PC-9 (cell line): ENCODE measurements around the gene RALBP1. TPM values are rescaled to one million over a fixed set of nuclear protein-coding genes. Genes with fewer than 3 reads are reported as not detected.

Experiments
- BruUV-seq: library from RNA; stranded (reverse); fragments of 400-500 nt; replicated peaks from 2 replicates; lab custom pipeline; 2021; lab: Mats Ljungman, UMichigan
- CTCF ChIA-PET: fragments of 300-600 bp; sonication (Branson Sonifier 250); formaldehyde crosslinking; loops from one replicate; lab custom pipeline; 2022; ENCODE audit warnings: antibody characterized with exemption; lab: Charles Lee
- POLR2A ChIA-PET: fragments of 300-600 bp; sonication (Branson Sonifier 250); formaldehyde crosslinking; loops from one replicate; lab custom pipeline; 2022; ENCODE audit warnings: antibody characterized with exemption; ENCODE audit not compliant: unreplicated experiment; lab: Charles Lee
- DNase-seq, 2 experiments: peaks; one replicate each; pipeline versions ENCODE4 v3.0.0 to v3.0.0-alpha.2; 2015 to 2022; ENCODE audit warnings: mixed read lengths in 1 of 2
- H2AFZ ChIP-seq: fragments of 200-600 bp; sonication (generic); 2 replicates; pipeline ENCODE4 v1.8.1; 2017; ENCODE audit warnings: antibody characterized with exemption
- H3F3A ChIP-seq: fragments of 200-600 bp; sonication (generic); 2 replicates; pipeline ENCODE4 v1.8.1; 2017; ENCODE audit warnings: antibody characterized with exemption, mild to moderate bottlenecking, low read depth; ENCODE audit not compliant: insufficient read depth
- H3K27ac ChIP-seq: fragments of 200-600 bp; sonication (generic); 2 replicates; pipeline ENCODE4 v1.6.1; 2016; ENCODE audit warnings: mixed run types
- H3K27me3 ChIP-seq: fragments of 200-600 bp; sonication (generic); 2 replicates; pipeline ENCODE4 v1.6.1; 2016; ENCODE audit warnings: low read depth, mixed run types; ENCODE audit not compliant: insufficient read depth
- H3K36me3 ChIP-seq: fragments of 200-600 bp; sonication (generic); 2 replicates; pipeline ENCODE4 v1.6.1; 2016; ENCODE audit warnings: low read depth, mixed run types
- H3K4me1 ChIP-seq: fragments of 200-600 bp; sonication (generic); replicated peaks from 2 replicates; pipeline ENCODE4 v1.6.1; 2016; ENCODE audit warnings: mixed run types; ENCODE audit not compliant: insufficient read depth
- H3K4me2 ChIP-seq: fragments of 200-600 bp; sonication (generic); 2 replicates; pipeline ENCODE4 v1.6.1; 2017; ENCODE audit warnings: mixed run types
- H3K4me3 ChIP-seq: fragments of 200-600 bp; sonication (generic); 2 replicates; pipeline ENCODE4 v1.6.1; 2016; ENCODE audit warnings: mixed run types
- H3K79me2 ChIP-seq: fragments of 200-600 bp; sonication (generic); 2 replicates; pipeline ENCODE4 v1.6.1; 2017; ENCODE audit warnings: low read depth, mixed run types
- H3K9me2 ChIP-seq: fragments of 200-600 bp; sonication (generic); 2 replicates; pipeline ENCODE4 v1.8.1; 2017; ENCODE audit warnings: mild to moderate bottlenecking; ENCODE audit not compliant: insufficient read depth
- H3K9me3 ChIP-seq: fragments of 200-600 bp; sonication (generic); 2 replicates; pipeline ENCODE4 v1.8.1; 2016; ENCODE audit warnings: low read depth; ENCODE audit not compliant: insufficient read depth
- H4K20me1 ChIP-seq: fragments of 200-600 bp; sonication (generic); 2 replicates; pipeline ENCODE4 v1.8.1; 2017; ENCODE audit not compliant: insufficient read depth
- EZH2 ChIP-seq: fragments of 200-600 bp; sonication (generic); IDR thresholded peaks from 2 replicates; pipeline ENCODE4 v1.8.0; 2017; ENCODE audit warnings: antibody characterized with exemption, low read depth
- intact Hi-C: fragments of 100-400 bp; cut with micrococcal nuclease; formaldehyde crosslinking; loops from one replicate; pipeline ENCODE4 v1.10.0; 2022; ENCODE audit not compliant: unreplicated experiment
- total RNA-seq: library from RNA; stranded (reverse); gene quantifications from 2 replicates; pipeline ENCODE4 v1.2.3, GENCODE V29; 2021
- TF ChIP-seq, protein P1 (sequence below): fragments of 200-600 bp; sonication (generic); conservative IDR thresholded peaks from 2 replicates; pipeline ENCODE4 v1.6.1; 2017; ENCODE audit warnings: mixed run types, antibody characterized with exemption, mild to moderate bottlenecking, moderate library complexity

The RALBP1 gene
- total RNA-seq, 1 experiment from 2014 or later, result 95.0 TPM

DNA sequence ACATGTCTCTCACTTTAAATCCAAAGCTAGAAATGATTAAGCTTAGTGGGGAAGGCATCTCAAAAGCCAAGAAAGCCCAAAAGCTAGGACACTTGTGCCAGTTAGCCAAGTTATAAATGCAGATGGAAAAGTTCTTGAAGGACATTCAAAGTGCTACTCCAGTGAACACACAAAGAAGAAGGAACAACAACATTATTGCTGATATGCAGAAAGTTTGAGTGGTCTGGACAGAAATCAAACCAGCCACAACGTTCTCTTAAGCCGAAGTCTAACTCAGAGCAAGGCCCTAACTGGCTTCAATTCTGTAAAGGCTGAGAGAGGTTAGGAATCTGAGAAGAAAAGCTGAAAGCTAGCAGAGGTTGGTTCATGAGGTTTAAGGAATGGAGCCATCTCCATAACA is 90.1 kb downstream of the RALBP1 start:
- ChIA-PET CTCF (no interaction called here), POLR2A (interaction anchor here (0.6 kb wide), 1 partner anchor 264 kb away, joined by 11 read pairs; no protein-coding TSS in a partner anchor)
- BruUV-seq, result no TSS peak
- Histone ChIP-seq H3K9me3 (no peaks in the 10 kb centered on the region), H2AFZ (no peak overlapping the region), H3K4me2 (no peak overlapping the region), H3K79me2 (peaks cover 11% of the 10 kb centered on the region; the same call in 1 of the 2 replicates), H3K27me3 (no peaks in the 10 kb centered on the region), H3K27ac (no peak overlapping the region), H3K4me1 (no peaks in the 10 kb centered on the region), H3F3A (peaks cover 56% of the 10 kb centered on the region), H3K4me3 (no peak overlapping the region), H4K20me1 (peaks cover 9% of the 10 kb centered on the region; the same call in 1 of the 2 replicates), H3K36me3 (peaks cover 58% of the 10 kb centered on the region), H3K9me2 (no peaks in the 10 kb centered on the region)
- DNase-seq, result no peak
- intact Hi-C loops, result no loop called here
- TF ChIP-seq EZH2, result no peak
- TF ChIP-seq, protein P1, sequence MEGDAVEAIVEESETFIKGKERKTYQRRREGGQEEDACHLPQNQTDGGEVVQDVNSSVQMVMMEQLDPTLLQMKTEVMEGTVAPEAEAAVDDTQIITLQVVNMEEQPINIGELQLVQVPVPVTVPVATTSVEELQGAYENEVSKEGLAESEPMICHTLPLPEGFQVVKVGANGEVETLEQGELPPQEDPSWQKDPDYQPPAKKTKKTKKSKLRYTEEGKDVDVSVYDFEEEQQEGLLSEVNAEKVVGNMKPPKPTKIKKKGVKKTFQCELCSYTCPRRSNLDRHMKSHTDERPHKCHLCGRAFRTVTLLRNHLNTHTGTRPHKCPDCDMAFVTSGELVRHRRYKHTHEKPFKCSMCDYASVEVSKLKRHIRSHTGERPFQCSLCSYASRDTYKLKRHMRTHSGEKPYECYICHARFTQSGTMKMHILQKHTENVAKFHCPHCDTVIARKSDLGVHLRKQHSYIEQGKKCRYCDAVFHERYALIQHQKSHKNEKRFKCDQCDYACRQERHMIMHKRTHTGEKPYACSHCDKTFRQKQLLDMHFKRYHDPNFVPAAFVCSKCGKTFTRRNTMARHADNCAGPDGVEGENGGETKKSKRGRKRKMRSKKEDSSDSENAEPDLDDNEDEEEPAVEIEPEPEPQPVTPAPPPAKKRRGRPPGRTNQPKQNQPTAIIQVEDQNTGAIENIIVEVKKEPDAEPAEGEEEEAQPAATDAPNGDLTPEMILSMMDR, result no peak

DNA sequence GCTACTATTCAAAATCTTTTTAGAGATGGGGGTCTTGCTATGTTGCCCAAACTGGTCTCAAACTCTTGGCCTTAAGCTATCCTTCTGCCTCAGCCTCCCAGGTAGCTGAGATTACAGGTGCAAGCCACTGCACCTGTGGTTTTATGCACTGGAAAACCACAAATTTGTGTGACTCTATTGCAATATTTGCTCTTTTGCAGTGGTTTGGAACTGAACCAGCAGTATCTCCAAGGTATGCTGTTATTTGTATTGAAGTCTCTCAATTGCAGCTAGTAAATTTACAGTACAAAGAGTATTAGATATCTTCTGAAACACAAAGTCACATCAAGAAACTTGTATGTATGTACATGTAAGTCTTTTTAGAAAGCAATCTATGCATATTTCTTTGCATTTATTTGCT is 92.9 kb downstream of the RALBP1 start:
- ChIA-PET CTCF (no interaction called here), POLR2A (no interaction called here)
- intact Hi-C loops, result no loop called here
- Histone ChIP-seq H2AFZ (no peak overlapping the region), H3K4me2 (no peak overlapping the region), H3K9me2 (no peaks in the 10 kb centered on the region), H4K20me1 (peaks cover 9% of the 10 kb centered on the region; the same call in 1 of the 2 replicates), H3K27me3 (no peaks in the 10 kb centered on the region), H3K4me1 (no peaks in the 10 kb centered on the region), H3K9me3 (no peaks in the 10 kb centered on the region), H3K4me3 (no peak overlapping the region), H3K36me3 (peaks cover 65% of the 10 kb centered on the region), H3K79me2 (peaks cover 8% of the 10 kb centered on the region; the same call in 1 of the 2 replicates), H3F3A (peaks cover 44% of the 10 kb centered on the region), H3K27ac (no peak overlapping the region)
- no peak for DNase-seq
- no peak for TF ChIP-seq EZH2
- TF ChIP-seq, protein P1, result no peak
- no TSS peak for BruUV-seq

DNA sequence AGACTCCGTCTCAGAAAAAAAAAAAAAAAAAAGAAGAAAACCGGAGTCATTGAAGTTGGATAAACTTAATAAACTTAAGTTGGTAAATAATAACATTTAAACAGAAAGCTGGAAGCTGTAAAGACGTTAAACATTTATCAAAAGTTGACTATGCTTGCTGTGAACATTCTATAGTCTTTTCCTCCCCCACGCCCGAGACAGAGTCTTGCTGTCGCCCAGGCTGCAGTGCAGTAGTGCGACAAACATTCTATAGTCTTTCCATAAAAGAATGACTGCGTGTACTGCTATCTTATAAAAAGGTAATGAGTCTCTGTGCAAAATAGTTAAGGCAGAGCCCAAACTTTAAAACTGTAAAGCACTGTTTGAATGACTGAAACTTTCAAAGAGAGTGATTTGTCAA is 93.9 kb downstream of the RALBP1 start:
- H3K36me3 ChIP-seq, result peaks cover 62% of the 10 kb centered on the region
- CTCF ChIA-PET, result no interaction called here
- DNase-seq, result no peak
- POLR2A ChIA-PET, result interaction anchor here (0.6 kb wide), 1 partner anchor 8 kb away, joined by 17 read pairs; no protein-coding TSS in a partner anchor
- no peak overlapping the region for H2AFZ ChIP-seq
- TF ChIP-seq, protein P1, result no peak
- no peak for TF ChIP-seq EZH2
- H3K9me2 ChIP-seq, result no peaks in the 10 kb centered on the region
- H3K27ac ChIP-seq, result no peak overlapping the region
- intact Hi-C loops, result no loop called here
- H4K20me1 ChIP-seq, result peaks cover 9% of the 10 kb centered on the region; the same call in 1 of the 2 replicates
- peaks cover 16% of the 10 kb centered on the region for H3K79me2 ChIP-seq
- no peaks in the 10 kb centered on the region for H3K4me1 ChIP-seq
- no peak overlapping the region for H3K4me3 ChIP-seq
- H3F3A ChIP-seq, result peaks cover 41% of the 10 kb centered on the region
- no peaks in the 10 kb centered on the region for H3K9me3 ChIP-seq
- no peak overlapping the region for H3K4me2 ChIP-seq
- H3K27me3 ChIP-seq, result no peaks in the 10 kb centered on the region
- BruUV-seq, result no TSS peak
